Kidney (tissue), 14 donors: Measurements from ENCODE around the gene CCDC71. TPM values are rescaled to one million over a fixed set of nuclear protein-coding genes. Genes with fewer than 3 reads are reported as not detected.

Experiments used
- DNase-seq, 5 donors: peaks; one replicate each; pipeline ENCODE4 v3.0.0-alpha.2; 2013 to 2020
- FAIRE-seq: peaks from 2 replicates; lab custom pipeline; 2012; peaks lifted over from hg19 to GRCh38; lab: Jason Lieb, UNC
- H3K27ac ChIP-seq, 2 donors: one replicate each; pipeline ENCODE4 v1.7.0; 2013; ENCODE audit warnings: low read depth in 2 of 2, low read length in 2 of 2, inconsistent platforms in 1 of 2
- H3K27me3 ChIP-seq: one replicate; pipeline ENCODE4 v1.7.1; 2013; ENCODE audit warnings: low read length, inconsistent platforms; ENCODE audit not compliant: control insufficient read depth, insufficient read depth
- H3K36me3 ChIP-seq, 3 donors: one replicate each; pipeline versions ENCODE4 v1.7.0 to v1.7.1; 2013; ENCODE audit warnings: low read length in 3 of 3, control low read depth in 1 of 3, inconsistent platforms in 1 of 3; ENCODE audit not compliant: insufficient read depth in 3 of 3, control insufficient read depth in 2 of 3
- H3K4me1 ChIP-seq, 3 donors: one replicate each; pipeline versions ENCODE4 v1.7.0 to v1.7.1; 2013; ENCODE audit warnings: low read length in 3 of 3, inconsistent platforms in 1 of 3, low read depth in 1 of 3; ENCODE audit not compliant: control insufficient read depth in 2 of 3, insufficient read depth in 2 of 3
- H3K4me3 ChIP-seq, 3 donors: one replicate each; pipeline versions ENCODE4 v1.7.0 to v1.8.1; 2013; ENCODE audit warnings: low read length in 3 of 3, control low read depth in 1 of 3, inconsistent platforms in 1 of 3
- H3K9ac ChIP-seq, 3 donors: one replicate each; pipeline versions ENCODE4 v1.7.0 to v1.7.1; 2013; ENCODE audit warnings: low read length in 3 of 3, control low read depth in 1 of 3, inconsistent platforms in 1 of 3
- H3K9me3 ChIP-seq, 3 donors: one replicate each; pipeline versions ENCODE4 v1.7.0 to v1.7.1; 2013; ENCODE audit warnings: low read length in 3 of 3, control low read depth in 1 of 3, inconsistent platforms in 1 of 3; ENCODE audit not compliant: control insufficient read depth in 2 of 3, insufficient read depth in 1 of 3
- intact Hi-C: fragments of 100-400 bp; cut with DNase I; formaldehyde crosslinking; loops from one replicate; pipeline ENCODE4 v1.11.1; 2022
- polyA plus RNA-seq: library from polyadenylated mRNA; stranded (reverse); fragments of 350-450 nt; fragmentation: Illumina TruSeq; extraction: RNeasy Lipid Tissue Mini Kit (QIAGEN cat#74804); gene quantifications from one replicate; pipeline ENCODE4 v1.2.3, GENCODE V29; 2014; ENCODE audit warnings: low read depth, low replicate concordance; ENCODE audit not compliant: insufficient read depth
- total RNA-seq: library from RNA; stranded (reverse); fragmentation: NEBNext Ultra II Directional; extraction: Animal tissue kit (Norgen Biotek cat#: 25700); gene quantifications from one replicate; pipeline ENCODE4 v1.2.1, GENCODE V29; 2021
- TF ChIP-seq, protein P1 (sequence below): IDR thresholded peaks from 3 replicates; pipeline ENCODE4 v1.5.1; 2012; ENCODE audit warnings: mild to moderate bottlenecking, moderate library complexity, borderline replicate concordance; ENCODE audit not compliant: insufficient read depth; ENCODE audit errors: extremely low read depth
- donor health status: control.
- donor health status: control.
- donor health status: control.
- donor health status: control.
- donor health status: control.
- donor health status: DM: yes; HTN: yes; CAD: no.
- donor health status: Normal renal cell carcinoma (clear cell type).

CCDC71 gene
- total and polyA plus RNA-seq, 2 donors from 2014 or later: 21.0 to 27.6 TPM

GRCh38 chr3:49133226-49133951 lies 32.7 kb downstream of the CCDC71 start:
- intact Hi-C loops: no loop called here
- H3K36me3 ChIP-seq: peaks cover 0 to 24% (median 9%) of the 10 kb centered on the region in 3 donors
- DNase-seq: peak; percentile 88 to 96 (median 93)
- peaks cover 2 to 26% (median 19%) of the 10 kb centered on the region in 3 donors for H3K4me1 ChIP-seq
- no peak for FAIRE-seq
- TF ChIP-seq, protein P1, sequence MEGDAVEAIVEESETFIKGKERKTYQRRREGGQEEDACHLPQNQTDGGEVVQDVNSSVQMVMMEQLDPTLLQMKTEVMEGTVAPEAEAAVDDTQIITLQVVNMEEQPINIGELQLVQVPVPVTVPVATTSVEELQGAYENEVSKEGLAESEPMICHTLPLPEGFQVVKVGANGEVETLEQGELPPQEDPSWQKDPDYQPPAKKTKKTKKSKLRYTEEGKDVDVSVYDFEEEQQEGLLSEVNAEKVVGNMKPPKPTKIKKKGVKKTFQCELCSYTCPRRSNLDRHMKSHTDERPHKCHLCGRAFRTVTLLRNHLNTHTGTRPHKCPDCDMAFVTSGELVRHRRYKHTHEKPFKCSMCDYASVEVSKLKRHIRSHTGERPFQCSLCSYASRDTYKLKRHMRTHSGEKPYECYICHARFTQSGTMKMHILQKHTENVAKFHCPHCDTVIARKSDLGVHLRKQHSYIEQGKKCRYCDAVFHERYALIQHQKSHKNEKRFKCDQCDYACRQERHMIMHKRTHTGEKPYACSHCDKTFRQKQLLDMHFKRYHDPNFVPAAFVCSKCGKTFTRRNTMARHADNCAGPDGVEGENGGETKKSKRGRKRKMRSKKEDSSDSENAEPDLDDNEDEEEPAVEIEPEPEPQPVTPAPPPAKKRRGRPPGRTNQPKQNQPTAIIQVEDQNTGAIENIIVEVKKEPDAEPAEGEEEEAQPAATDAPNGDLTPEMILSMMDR: no peak
- H3K4me3 ChIP-seq: peak overlapping the region; percentile 86 to 95 (median 89)
- no peaks in the 10 kb centered on the region for H3K27me3 ChIP-seq
- H3K9ac ChIP-seq: peak overlapping the region; percentile 64 to 74 (median 72)
- no peaks in the 10 kb centered on the region for H3K9me3 ChIP-seq
- peak overlapping the region; percentile 92 to 95 for H3K27ac ChIP-seq

GRCh38 chr3:49132437-49133225 lies 33.5 kb downstream of the CCDC71 start, which contains the start of gene LAMB2:
Gene LAMB2, minus strand, starts transcription at chr3:49133050. Its CDS starts 183 bp downstream, at chr3:49132867.
- Histone ChIP-seq H3K27ac (peak within 1 kb of the TSS; percentile 92 to 95), H3K27me3 (no peaks in the 10 kb centered on the region), H3K9me3 (no peaks in the 10 kb centered on the region), H3K36me3 (peaks cover 0 to 29% (median 11%) of the 10 kb centered on the region in 3 donors), H3K4me3 (peak within 1 kb of the TSS; percentile 86 to 95 (median 89)), H3K4me1 (peaks cover 2 to 26% (median 19%) of the 10 kb centered on the region in 3 donors), H3K9ac (peak within 1 kb of the TSS; percentile 64 to 97 (median 88))
- DNase-seq (peak; percentile 80 to 93 (median 86)), FAIRE-seq (no peak)
- TF ChIP-seq, protein P1: peak; percentile 18
- intact Hi-C loops: no loop called here

GRCh38 chr3:49132073-49132436 lies 34.1 kb downstream of the CCDC71 start:
- TF ChIP-seq, protein P1: no peak
- H3K9me3 ChIP-seq: no peaks in the 10 kb centered on the region
- peak overlapping the region; percentile 64 to 97 (median 88) for H3K9ac ChIP-seq
- peaks cover 2 to 26% (median 19%) of the 10 kb centered on the region in 3 donors for H3K4me1 ChIP-seq
- peak overlapping the region; percentile 86 to 95 (median 89) for H3K4me3 ChIP-seq
- FAIRE-seq: no peak
- peaks cover 0 to 29% (median 11%) of the 10 kb centered on the region in 3 donors for H3K36me3 ChIP-seq
- intact Hi-C loops: no loop called here
- DNase-seq: no peak
- H3K27me3 ChIP-seq: no peaks in the 10 kb centered on the region
- peak overlapping the region; percentile 92 to 95 for H3K27ac ChIP-seq
